ENCODE measurements around the gene ADAM12.

GRCh38 chr10:126165874-126166273, 222.4 kb downstream of the ADAM12 start:
- TF ChIP-seq YY1 (tag by site-specific recombination; IDR thresholded peaks at IDR 0.05) = no peak
- no peak for TF ChIP-seq CTCF (tag by site-specific recombination; IDR thresholded peaks at IDR 0.05)
- no peak for TF ChIP-seq REST (tag by site-specific recombination; IDR thresholded peaks at IDR 0.05)
- no peak for TF ChIP-seq ZNF768 (tag by site-specific recombination; IDR thresholded peaks at IDR 0.05)
- TF ChIP-seq BCL11A (tag by site-specific recombination; IDR thresholded peaks at IDR 0.05; ENCODE audit: low read depth) = no peak
- no peak for TF ChIP-seq TRIM28 (IDR thresholded peaks at IDR 0.05; ENCODE audit: borderline replicate concordance, low read length)
- TF ChIP-seq GLI2 (tag by site-specific recombination; IDR thresholded peaks at IDR 0.05; ENCODE audit: borderline replicate concordance, low read depth) = no peak
- no peak for TF ChIP-seq ZFP37 (tag by site-specific recombination; IDR thresholded peaks at IDR 0.05)
- TF ChIP-seq ZNF777 (tag by site-specific recombination; IDR thresholded peaks at IDR 0.05; ENCODE audit: borderline replicate concordance) = no peak
- no peak for TF ChIP-seq ZNF416 (tag by site-specific recombination; IDR thresholded peaks at IDR 0.05)
- no peak for TF ChIP-seq ZFHX2 (tag by site-specific recombination; conservative IDR thresholded peaks at IDR 0.05)
- no peak for TF ChIP-seq ZNF560 (tag by site-specific recombination; IDR thresholded peaks at IDR 0.05; ENCODE audit: borderline replicate concordance)
- TF ChIP-seq ZNF24 (tag by site-specific recombination; IDR thresholded peaks at IDR 0.05) = no peak
